Activated naive CD4-positive, alpha-beta T cell treated with anti-CD3 and anti-CD28 coated beads, Interleukin-2, amount 10 ng/mL, durations not matched to agents 7 days and 5 days (primary cell): ENCODE data around the gene C10orf105.

ENCODE experiments used
- CTCF ChIA-PET: fragments of 350-600 bp; sonication (Branson Sonifier 250); formaldehyde crosslinking; loops from one replicate; lab custom pipeline; 2021; ENCODE audit warnings: antibody characterized with exemption; lab: Charles Lee
- DNase-seq: peaks from one replicate; pipeline ENCODE4 v3.0.0-alpha.2; 2020
- H3K27ac Mint-ChIP-seq: one replicate; pipeline ENCODE4 v1.8.0; 2021; ENCODE audit warnings: mild to moderate bottlenecking, moderate library complexity, mixed read lengths
- H3K27me3 Mint-ChIP-seq: one replicate; pipeline ENCODE4 v1.8.0; 2021; ENCODE audit warnings: mild to moderate bottlenecking, mixed read lengths
- H3K36me3 Mint-ChIP-seq: one replicate; pipeline ENCODE4 v1.8.0; 2021; ENCODE audit warnings: mixed read lengths
- H3K4me1 Mint-ChIP-seq: one replicate; pipeline ENCODE4 v1.8.0; 2021; ENCODE audit warnings: mixed read lengths
- H3K4me3 Mint-ChIP-seq: one replicate; pipeline ENCODE4 v1.8.0; 2021; ENCODE audit warnings: mild to moderate bottlenecking, moderate library complexity, mixed read lengths
- H3K9me3 Mint-ChIP-seq: one replicate; pipeline ENCODE4 v1.8.0; 2021; ENCODE audit warnings: mixed read lengths

C10orf105 gene

DNA sequence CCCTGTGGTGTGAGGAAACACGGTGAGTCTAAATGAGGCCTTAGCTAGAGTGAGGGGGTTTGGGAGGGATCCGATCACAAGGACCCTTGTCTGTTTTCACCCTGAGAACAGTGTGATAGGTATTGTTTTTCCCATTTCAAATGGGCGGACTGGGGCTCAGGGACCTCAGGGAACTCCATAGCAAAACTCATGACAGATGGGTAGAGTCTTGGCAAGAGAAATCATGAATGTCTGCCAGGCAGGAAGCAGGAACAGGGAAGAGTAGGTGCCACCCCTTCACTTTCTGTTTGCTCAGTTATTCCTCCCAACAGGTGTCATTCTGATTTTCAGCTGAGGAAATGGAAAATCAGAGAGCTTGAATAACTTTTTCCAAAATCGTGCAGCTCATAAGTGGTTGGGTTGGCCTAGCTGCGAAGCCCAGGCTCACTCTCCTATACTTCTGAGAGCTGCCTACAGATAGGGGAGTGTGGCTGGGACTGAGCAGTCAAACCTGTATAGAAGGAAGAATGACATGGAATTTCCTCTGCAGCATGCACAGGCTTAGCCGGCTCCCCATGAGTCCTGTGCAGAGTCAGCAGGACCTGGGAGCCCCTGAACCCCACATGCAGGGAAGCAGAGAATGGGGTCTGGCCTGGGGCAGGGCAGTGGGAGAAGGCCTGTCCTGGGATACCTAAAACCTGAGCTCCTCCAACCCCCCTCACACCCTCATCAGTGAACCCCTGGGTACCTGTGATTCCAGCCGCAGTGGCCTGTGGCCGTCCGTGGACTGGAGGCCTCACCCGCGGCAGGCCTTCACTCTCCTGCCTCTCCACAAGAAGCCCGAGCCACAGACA is 17.6 kb upstream of the C10orf105 start:
- H3K36me3 Mint-ChIP-seq, result peaks cover 12% of the 10 kb centered on the region
- H3K27ac Mint-ChIP-seq, result peak overlapping the region; percentile 93
- no peak overlapping the region for H3K4me3 Mint-ChIP-seq
- CTCF ChIA-PET, result interaction anchor here (1.0 to 7.5 kb wide), 6 partner anchors 9 to 43 kb away, joined by 3 to 39 read pairs (median 4); partner anchors contain the start of gene VSIR
- peaks cover 98% of the 10 kb centered on the region for H3K4me1 Mint-ChIP-seq
- DNase-seq, result no peak
- H3K9me3 Mint-ChIP-seq, result peaks cover under 1% of the 10 kb centered on the region
- no peaks in the 10 kb centered on the region for H3K27me3 Mint-ChIP-seq

DNA sequence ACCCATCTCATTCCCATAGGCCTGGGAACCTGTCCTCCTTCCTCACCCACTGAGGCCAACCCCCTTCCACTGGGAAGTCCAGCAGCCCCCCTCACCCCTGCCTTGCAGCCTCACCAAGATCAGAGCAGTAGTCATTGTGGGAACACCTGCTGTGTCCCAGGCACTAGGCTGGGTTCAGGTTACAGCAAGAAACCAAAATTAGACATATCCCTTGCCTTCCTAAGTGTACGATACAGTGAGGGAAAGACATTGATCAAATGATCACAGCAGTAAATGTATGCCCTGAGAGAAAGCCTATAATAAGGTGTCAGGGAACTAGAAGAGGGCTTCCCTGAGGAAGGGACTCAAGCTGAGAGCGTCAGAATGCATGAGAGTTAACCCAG is 17.0 kb upstream of the C10orf105 start:
- Mint-ChIP-seq H3K4me3 (peak overlapping the region; percentile 1), H3K4me1 (peaks cover 97% of the 10 kb centered on the region), H3K9me3 (no peaks in the 10 kb centered on the region), H3K27ac (peak overlapping the region; percentile 93), H3K36me3 (peaks cover 12% of the 10 kb centered on the region), H3K27me3 (no peaks in the 10 kb centered on the region)
- CTCF ChIA-PET, result interaction anchor here (1.0 to 7.5 kb wide), 6 partner anchors 10 to 44 kb away, joined by 3 to 39 read pairs (median 4); partner anchors contain the start of gene VSIR
- DNase-seq, result no peak

DNA sequence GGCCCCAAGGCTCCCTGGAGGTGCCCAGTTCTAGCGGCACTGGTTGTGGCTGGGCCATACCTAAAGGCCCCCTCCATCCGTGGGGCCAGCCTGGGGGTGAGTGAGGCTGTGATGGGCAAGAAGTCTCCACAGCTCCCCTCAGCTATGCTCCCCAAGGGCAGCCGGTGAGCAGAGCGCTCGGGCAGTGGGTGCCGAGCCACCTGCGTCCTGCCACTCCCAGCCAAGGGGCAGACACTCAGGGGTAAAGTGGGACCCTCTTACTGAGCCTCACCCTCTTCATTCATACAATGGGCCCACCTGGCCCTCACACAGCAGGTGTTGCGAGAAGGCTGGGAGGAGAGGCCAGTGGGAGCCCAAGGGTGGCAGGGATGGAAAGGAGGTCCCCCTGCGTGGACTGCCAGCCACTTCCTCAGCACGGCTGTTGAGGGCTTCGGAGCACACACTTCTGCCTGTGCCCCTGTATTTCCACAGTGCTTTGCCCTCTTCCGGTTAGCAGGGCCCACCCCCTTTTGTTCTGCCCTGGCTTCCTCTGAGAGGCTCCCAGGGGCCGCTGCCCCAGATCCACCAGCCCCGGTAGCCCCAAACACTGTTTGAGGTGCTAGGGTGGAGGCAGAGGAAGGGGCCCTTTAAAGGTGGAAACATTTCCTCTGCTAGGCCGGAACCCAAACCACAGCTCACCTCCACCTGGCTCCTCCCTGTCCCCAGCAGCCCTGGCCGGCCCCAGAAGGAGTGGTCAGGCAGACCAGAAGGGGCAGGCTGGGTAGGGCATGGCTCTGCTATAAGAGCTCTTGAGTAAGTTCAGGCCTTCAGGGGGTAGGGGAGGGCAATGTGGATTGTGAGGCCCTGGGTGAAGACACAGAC is 16.4 kb upstream of the C10orf105 start:
- H3K27ac Mint-ChIP-seq, result peak overlapping the region; percentile 93
- peak overlapping the region; percentile 1 for H3K4me3 Mint-ChIP-seq
- peaks cover 12% of the 10 kb centered on the region for H3K36me3 Mint-ChIP-seq
- CTCF ChIA-PET, result interaction anchor here (0.7 to 7.5 kb wide), 6 partner anchors 10 to 36 kb away, joined by 3 to 39 read pairs (median 4); no protein-coding TSS in a partner anchor
- no peaks in the 10 kb centered on the region for H3K9me3 Mint-ChIP-seq
- H3K4me1 Mint-ChIP-seq, result peaks cover 97% of the 10 kb centered on the region
- H3K27me3 Mint-ChIP-seq, result no peaks in the 10 kb centered on the region
- DNase-seq, result peak; percentile 79

- H3K27me3 Mint-ChIP-seq, result no peaks in the 10 kb centered on the region
- CTCF ChIA-PET, result interaction anchor here (0.7 to 1.8 kb wide), 5 partner anchors 12 to 37 kb away, joined by 3 to 4 read pairs (median 4); no protein-coding TSS in a partner anchor
- H3K27ac Mint-ChIP-seq, result peak overlapping the region; percentile 93
- no peak for DNase-seq
- H3K4me1 Mint-ChIP-seq, result peaks cover 92% of the 10 kb centered on the region
- H3K4me3 Mint-ChIP-seq, result no peak overlapping the region
- no peaks in the 10 kb centered on the region for H3K9me3 Mint-ChIP-seq
- peaks cover 10% of the 10 kb centered on the region for H3K36me3 Mint-ChIP-seq
Measured at GRCh38 chr10:71734797-71735196, 15.2 kb upstream of the C10orf105 start.

GRCh38 chr10:71731791-71732190 is 12.2 kb upstream of the C10orf105 start:
- Mint-ChIP-seq H3K9me3 (no peaks in the 10 kb centered on the region), H3K4me1 (peaks cover 91% of the 10 kb centered on the region), H3K4me3 (no peak overlapping the region), H3K36me3 (peaks cover 5% of the 10 kb centered on the region), H3K27ac (no peak overlapping the region), H3K27me3 (no peaks in the 10 kb centered on the region)
- CTCF ChIA-PET, result interaction anchor here (1.0 to 1.6 kb wide), 3 partner anchors 9 to 42 kb away, joined by 3 to 6 read pairs (median 4); partner anchors contain the start of gene VSIR
- no peak for DNase-seq

DNA sequence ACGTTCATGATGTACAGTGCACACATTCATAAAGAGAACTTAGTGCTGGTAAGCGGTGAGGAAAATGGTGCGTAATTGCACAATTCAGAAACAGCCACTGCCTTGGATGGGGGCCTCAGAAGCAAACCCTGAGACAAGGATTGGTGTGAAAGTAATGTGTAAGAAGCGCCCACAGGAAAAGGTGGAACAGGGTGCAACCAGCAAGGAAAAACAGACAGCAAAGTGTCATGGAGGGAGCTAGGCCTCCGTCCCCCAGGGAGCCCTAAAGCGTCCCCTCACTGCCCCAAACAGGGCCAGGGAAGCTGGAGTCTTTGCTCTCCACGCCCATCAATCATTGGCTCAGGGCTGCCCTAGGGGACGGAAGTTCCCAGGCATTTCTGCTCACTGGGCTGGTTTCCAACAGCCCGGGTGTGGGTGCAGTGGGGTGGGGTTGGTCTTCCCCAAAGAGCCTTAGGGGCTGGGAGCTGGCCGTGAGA is 9.6 kb upstream of the C10orf105 start:
- CTCF ChIA-PET, result interaction anchor here (0.8 to 7.5 kb wide), 5 partner anchors 10 to 82 kb away, joined by 3 to 74 read pairs (median 3); partner anchors contain the start of gene VSIR
- H3K4me1 Mint-ChIP-seq, result peaks cover 91% of the 10 kb centered on the region
- no peak overlapping the region for H3K4me3 Mint-ChIP-seq
- no peaks in the 10 kb centered on the region for H3K27me3 Mint-ChIP-seq
- H3K9me3 Mint-ChIP-seq, result no peaks in the 10 kb centered on the region
- peaks cover 5% of the 10 kb centered on the region for H3K36me3 Mint-ChIP-seq
- H3K27ac Mint-ChIP-seq, result peak overlapping the region; percentile 99
- no peak for DNase-seq

DNA sequence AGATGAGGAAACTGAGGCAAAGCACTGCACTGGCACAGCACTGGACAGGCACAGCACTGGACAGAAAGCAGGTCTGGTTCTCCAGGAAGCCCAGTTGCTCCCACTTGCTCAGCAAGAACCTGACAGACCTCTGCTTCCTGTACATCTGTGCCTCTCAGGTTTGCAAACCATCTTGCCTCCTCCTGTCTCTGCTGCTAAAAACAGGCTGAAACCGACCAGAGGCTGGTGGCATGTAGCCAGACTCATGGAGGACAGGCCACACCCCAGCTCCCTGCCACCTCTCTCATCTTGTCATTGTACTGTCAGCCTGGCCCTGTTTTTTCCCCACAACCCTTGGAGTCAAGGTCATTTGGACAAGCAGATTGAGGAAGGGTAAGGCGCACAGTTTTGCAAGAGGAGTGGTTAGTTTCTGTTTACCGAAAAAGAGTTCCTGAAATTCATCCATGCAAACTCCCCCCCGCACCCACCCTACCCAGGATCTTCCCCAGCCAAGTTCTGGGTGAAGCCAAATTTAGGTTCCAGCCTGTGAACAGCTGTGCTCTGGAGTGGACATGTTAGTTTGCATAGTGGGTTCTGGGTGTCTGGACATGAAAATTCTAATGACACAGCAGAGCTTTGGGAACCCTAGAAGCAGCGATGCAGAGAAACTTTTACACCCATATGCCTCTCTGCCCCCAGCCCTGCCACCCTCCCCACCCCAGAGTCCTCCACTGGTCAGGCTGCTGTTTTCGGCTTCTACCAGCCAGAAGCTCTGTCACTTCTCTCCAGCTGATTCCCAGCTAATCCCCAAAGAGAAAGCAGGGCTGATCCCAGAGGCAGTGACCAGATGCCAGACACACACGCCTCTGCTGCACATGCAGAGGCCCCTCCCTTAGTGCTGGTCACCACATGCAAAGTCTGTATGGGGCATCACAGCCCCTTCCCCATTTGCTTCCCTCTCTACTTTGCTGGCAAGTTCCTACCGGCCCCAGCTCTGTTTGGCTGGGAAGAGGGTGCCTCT is 8.5 kb upstream of the C10orf105 start:
- Mint-ChIP-seq H3K9me3 (no peaks in the 10 kb centered on the region), H3K36me3 (peaks cover 2% of the 10 kb centered on the region), H3K27me3 (no peaks in the 10 kb centered on the region), H3K4me1 (peaks cover 89% of the 10 kb centered on the region), H3K4me3 (peak overlapping the region; percentile 36), H3K27ac (peak overlapping the region; percentile 99)
- CTCF ChIA-PET, result interaction anchor here (1.0 to 7.5 kb wide), 8 partner anchors 11 to 343 kb away, joined by 3 to 74 read pairs (median 5); partner anchors contain the start of gene VSIR
- peak; percentile 78 for DNase-seq

DNA sequence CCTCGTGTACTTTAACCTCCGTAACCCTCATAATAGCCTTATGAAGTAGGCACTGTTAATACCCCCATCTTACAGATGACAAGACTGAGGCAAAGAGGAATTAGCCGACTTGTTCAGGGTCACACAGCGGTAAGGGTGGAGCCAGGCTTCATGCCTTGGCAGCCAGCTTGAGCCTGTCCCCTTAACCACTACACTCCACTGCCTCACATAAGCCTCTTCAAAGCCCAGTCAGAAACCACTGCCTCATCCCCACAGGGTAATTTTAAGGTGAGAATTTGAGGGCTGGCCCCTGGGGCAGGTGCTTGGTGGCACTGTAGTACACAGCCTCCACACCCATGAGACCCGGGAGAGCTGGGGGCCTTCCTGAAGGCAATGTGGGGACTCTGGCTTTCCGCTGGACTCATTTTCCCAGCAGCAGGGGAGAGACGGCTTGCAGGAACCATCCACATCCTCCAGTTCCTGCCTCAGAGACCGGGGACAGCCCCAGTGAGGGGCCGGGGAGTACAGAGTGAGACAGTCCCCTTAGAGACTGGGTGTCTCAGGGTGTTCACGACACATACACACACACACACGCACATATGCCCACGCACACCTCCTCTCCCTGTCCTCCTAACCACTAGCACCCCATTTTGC is 7.6 kb upstream of the C10orf105 start:
- DNase-seq, result peak; percentile 64
- H3K4me1 Mint-ChIP-seq, result peaks cover 87% of the 10 kb centered on the region
- no peaks in the 10 kb centered on the region for H3K36me3 Mint-ChIP-seq
- H3K4me3 Mint-ChIP-seq, result peak overlapping the region; percentile 36
- CTCF ChIA-PET, result interaction anchor here (1.0 to 7.5 kb wide), 12 partner anchors 12 to 342 kb away, joined by 3 to 74 read pairs (median 8); partner anchors contain the start of gene VSIR
- H3K9me3 Mint-ChIP-seq, result no peaks in the 10 kb centered on the region
- peak overlapping the region; percentile 99 for H3K27ac Mint-ChIP-seq
- no peaks in the 10 kb centered on the region for H3K27me3 Mint-ChIP-seq

DNA sequence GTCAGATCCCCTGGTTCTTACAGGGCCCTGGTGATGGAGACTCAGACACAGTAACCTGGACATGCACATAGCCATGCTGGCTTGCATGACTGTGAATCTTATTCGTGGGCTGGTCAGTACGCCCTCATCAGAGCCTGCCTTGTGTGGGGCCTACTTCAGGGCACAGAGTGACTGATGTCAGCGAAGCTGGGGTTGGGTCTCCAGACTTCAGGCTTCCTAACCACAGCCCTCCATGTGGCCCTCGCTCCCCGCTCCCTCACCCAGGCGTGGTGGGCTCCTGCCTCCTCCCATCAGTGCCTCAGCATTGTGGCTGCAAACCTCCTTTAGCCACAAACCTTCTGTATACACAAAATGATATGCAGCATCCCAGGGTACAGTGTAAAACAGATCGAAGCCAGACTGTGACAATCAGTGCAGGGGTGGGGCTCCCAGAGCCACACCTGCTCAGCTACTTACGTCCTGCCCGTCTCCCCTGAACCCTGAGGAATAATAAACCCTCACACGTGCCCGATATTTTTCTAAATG is 7.1 kb upstream of the C10orf105 start:
- H3K27ac Mint-ChIP-seq, result peak overlapping the region; percentile 99

DNA sequence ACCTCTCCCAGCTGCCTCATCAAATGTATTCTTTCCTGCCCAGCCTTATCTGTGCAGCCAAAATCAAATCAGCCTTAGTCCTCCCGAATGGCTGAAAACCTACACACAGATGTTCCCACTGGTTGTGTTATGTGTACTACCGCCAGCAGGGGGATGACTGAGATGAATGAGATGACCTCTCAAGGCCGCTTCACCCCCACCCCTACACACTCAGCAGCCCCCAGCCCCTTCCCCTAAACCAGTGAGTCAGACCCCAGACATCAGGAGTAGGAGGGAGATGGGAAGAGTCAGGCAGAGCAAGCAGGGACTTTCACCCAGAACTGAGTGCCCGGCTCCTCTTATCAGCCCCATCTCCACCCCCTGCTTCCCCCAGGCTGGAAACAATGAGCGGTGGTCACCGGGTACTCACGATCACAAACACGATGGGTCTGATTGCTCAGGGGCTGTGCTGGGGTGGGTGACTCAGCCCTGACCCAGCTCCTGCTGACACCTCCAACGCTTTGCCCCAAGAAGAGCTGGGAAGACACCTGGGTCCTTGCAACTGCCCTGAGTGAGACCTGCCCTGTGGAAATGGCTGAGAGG is 6.5 kb upstream of the C10orf105 start:
- DNase-seq, result peak; percentile 70
- Mint-ChIP-seq H3K27ac (peak overlapping the region; percentile 99), H3K36me3 (no peaks in the 10 kb centered on the region), H3K27me3 (peaks cover 9% of the 10 kb centered on the region), H3K4me1 (peaks cover 77% of the 10 kb centered on the region), H3K4me3 (peak overlapping the region; percentile 36), H3K9me3 (no peaks in the 10 kb centered on the region)
- CTCF ChIA-PET, result interaction anchor here (1.0 to 7.5 kb wide), 14 partner anchors 10 to 86 kb away, joined by 3 to 74 read pairs (median 8); partner anchors contain the start of gene VSIR

More for the DNA sequence above, 7.1 kb upstream of the C10orf105 start:
- peaks cover 83% of the 10 kb centered on the region for H3K4me1 Mint-ChIP-seq
- CTCF ChIA-PET, result interaction anchor here (1.1 to 7.5 kb wide), 12 partner anchors 13 to 85 kb away, joined by 3 to 74 read pairs (median 10); partner anchors contain the start of gene VSIR
- no peaks in the 10 kb centered on the region for H3K36me3 Mint-ChIP-seq
- H3K27me3 Mint-ChIP-seq, result peaks cover 3% of the 10 kb centered on the region
- H3K4me3 Mint-ChIP-seq, result peak overlapping the region; percentile 36
- H3K9me3 Mint-ChIP-seq, result no peaks in the 10 kb centered on the region
- peak; percentile 64 for DNase-seq

DNA sequence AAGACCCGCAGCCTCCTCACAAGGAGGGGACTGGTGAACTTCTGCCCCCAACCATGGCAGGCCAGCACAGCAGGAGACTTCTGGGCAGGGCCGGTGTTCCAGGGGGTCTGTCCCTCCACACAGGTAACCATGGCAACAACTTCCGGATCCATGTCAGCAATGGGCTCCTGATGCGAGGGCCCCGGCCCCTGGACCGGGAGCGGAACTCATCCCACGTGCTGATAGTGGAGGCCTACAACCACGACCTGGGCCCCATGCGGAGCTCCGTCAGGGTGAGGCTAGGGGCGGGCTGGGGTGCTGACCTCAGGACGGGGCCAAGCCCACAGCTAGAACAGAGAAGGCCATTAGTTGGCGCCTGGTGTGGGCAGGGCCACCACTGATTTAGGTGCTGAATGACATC is 5.7 kb upstream of the C10orf105 start:
- no peaks in the 10 kb centered on the region for H3K36me3 Mint-ChIP-seq

More for the DNA sequence above, 5.7 kb upstream of the C10orf105 start:
- Mint-ChIP-seq H3K4me1 (peaks cover 73% of the 10 kb centered on the region), H3K4me3 (no peak overlapping the region), H3K27ac (peak overlapping the region; percentile 99), H3K27me3 (peaks cover 11% of the 10 kb centered on the region), H3K9me3 (no peaks in the 10 kb centered on the region)
- DNase-seq, result no peak
- CTCF ChIA-PET, result interaction anchor here (0.9 to 7.5 kb wide), 13 partner anchors 9 to 86 kb away, joined by 3 to 74 read pairs (median 9); partner anchors contain the start of gene VSIR
